ENCODE measurements around the gene C1QTNF8.

Gene C1QTNF8

DNA sequence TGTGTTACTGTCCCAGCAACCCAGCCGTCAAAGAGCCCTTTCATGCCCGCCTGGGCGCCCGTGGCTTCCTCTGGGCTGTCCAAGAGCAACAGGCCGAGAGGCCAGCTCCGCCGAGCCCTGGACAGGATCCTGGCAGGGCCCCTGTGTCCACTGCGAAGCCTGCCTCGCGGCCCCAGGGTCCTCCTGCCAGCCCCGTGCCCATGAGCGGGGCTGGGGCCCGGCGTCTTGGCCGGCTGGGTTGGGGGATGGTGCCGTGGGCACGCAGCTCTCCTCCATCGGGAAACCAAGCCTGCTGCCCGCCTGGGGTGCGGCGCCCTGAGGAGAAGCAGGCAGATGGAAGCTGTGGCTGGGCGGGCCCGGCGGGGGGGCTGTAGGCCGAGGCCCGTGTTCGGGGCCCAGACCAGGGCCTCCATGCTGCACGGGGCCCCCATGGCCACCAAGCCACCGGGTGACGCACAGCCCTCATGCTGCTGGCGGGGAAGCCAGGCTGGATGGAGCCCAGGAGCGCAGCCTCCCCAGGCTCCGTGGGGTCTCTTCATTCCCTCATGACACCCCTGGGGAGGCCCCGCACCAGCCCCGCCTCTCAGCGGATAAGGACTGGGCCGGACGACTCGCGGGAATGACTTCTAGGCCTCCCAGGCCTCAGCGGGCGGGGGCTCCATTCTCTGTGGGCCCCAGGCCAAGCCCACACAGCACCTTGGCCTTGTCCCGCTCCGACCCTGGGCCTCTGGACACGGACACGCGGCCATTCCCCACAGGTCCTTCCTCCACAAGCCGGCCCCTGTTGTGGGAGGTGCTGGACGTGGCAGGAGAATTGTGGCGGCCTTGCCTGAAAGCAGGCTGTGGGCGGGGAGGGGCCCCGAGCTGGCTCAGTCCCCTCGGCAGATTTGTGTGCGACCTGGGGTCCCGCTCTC is at the start of gene C1QTNF8:
Gene C1QTNF8 (minus strand): TSS at position 76 of the 914 bp plus-strand sequence. CDS start 1,322 bp downstream, outside the sequence.
- no peak for DNase-seq

- peak; percentile 36 to 57 for DNase-seq
Observed at GRCh38 chr16:1145383-1146100, 49.5 kb upstream of the C1QTNF8 start.

GRCh38 chr16:1144476-1145382 is 48.7 kb upstream of the C1QTNF8 start:
- DNase-seq: no peak

GRCh38 chr16:1143761-1144450 is 47.9 kb upstream of the C1QTNF8 start:
- no peak for DNase-seq

DNA sequence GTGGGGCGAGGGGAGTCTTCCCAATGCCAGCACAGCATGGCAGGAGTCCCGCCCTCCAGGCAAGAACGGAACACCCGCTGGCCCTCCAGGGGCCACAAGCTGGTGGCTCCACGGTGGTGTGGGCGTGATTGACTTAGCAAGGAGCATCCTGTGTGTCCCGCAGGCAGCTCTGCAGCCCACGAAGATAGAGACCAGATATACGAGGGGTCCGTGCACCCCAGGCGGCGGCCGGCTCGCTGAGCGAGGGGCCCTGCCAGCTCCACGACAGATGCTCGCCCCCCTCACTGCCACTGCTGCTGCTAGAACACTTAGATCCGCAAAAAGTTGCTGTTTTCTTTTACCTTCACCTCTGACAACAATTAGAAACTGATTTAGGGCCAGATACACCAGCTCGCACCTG is 46.9 kb upstream of the C1QTNF8 start:
- DNase-seq: no peak

- DNase-seq: no peak
Observed at GRCh38 chr16:1141716-1142115, 45.7 kb upstream of the C1QTNF8 start.

- DNase-seq: no peak
Observed at GRCh38 chr16:1141191-1141590, 45.1 kb upstream of the C1QTNF8 start.

DNA sequence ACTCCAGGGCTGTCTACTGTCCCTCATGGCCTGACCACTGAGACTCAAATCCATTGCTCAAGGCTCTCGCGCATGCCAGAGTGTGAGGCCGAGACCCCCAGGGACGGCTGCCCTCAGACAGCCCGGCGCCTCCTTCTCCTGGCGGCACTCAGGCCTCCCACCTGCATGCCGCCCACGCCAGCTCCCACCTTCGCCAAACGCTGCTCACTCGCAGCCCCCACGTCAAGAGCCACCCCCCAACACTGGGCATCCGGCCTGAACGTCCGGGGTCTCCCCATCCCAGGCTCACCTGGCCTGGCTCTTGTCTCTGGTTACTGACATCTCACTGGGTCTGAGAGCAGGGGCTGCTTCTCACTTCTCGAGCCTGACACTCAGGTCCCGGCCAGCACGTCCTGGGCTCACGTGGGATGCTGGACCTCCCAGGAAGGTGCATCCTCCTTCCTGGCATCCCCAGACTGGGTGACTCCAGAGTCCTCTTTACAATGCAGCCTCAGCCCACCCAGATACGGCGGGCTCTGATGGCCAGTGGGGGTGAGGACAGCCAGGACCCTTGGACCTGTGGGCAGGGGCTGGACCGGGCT is 44.6 kb upstream of the C1QTNF8 start:
- DNase-seq: no peak

- DNase-seq: peak in 1 of 2 experiments; percentile 70
Observed at GRCh38 chr16:1137604-1138003, 41.6 kb upstream of the C1QTNF8 start.

GRCh38 chr16:1135459-1135825 is 39.4 kb upstream of the C1QTNF8 start:
- DNase-seq: no peak

DNA sequence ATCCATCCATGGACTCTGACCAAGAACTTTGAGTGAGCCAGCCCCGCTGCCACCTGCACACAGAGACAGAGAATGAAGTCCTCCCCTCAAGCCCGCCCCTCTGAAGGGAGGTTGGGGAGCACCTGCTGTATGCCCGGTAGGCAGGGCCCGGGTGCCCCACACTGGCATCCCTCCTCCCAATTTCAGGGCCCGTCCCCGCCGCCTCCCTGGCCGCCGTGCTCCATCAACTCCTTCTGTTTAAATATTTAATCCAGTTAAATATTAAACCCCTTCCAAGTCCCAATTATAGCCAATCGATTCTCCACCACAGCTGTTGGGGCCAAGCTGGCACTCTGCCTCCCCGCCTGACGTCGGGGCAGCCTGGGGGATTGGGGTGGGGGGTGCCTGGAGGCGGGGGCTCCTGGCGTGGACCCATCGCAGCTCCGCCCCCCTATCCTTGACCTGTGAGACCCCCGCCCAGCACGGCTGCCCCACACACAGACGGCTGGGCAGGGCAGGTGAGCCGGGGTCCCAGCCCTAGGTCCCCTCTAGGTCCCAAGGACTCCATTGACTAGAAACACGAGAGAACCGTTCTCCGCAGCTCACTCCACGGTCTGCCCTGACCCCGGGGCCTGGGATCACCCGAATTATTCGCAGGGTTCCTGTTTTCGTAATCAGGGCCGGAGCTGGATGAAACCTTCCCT is 38.9 kb upstream of the C1QTNF8 start:
- DNase-seq: no peak

GRCh38 chr16:1133810-1134520 is 37.9 kb upstream of the C1QTNF8 start:
- DNase-seq: no peak

GRCh38 chr16:1133271-1133670 is 37.2 kb upstream of the C1QTNF8 start:
- no peak for DNase-seq

DNA sequence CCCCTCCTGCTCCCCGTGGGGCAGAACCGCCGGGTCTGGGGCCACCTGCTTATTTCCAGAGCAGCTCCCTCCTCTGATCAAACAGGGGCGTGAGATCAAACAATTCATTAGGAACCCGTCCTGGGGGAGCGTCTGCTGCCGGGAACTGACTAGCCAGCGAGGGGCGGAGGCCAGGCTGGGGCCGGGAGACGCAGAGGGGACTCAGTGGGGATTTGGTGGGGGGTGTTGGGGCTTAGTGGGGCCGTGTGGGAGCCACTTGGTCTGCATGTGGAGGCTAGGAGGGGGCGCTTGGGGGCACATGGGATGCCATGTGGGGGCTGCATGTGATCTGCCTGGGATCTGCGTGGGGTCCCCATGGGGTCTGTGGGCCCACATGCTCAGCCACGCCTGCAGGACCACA is 36.4 kb upstream of the C1QTNF8 start:
- DNase-seq: no peak

DNA sequence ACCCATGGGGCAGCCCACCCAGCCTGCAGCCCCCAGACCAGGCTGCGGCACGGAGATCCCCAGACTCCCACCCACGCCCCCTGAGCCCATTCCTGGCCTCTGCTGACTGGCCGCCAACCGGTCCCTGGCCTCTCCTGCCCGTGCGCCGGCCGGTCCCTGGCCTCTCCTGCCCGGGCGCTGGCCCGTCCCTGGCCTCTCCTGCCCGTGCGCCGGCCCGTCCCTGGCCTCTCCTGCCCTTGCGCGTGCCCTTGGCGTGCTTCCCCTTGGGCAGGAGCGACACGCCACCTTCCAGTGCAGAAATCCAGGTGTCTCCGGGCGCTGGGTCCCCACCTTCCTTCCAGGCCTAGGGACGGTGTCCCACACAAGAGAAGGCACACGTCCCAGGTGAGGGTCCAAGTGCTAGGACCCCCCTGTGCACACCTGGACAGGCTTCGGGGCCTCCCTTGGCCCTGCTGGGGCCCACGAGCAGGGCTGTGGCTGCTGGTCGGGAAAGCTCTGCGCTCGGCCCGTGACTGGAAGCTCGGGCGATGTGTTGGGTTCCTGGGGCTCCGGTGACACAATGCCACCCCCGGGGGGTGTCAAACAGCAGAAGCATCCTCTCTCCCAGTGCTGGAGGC is 35.4 kb upstream of the C1QTNF8 start:
- no peak for DNase-seq

DNA sequence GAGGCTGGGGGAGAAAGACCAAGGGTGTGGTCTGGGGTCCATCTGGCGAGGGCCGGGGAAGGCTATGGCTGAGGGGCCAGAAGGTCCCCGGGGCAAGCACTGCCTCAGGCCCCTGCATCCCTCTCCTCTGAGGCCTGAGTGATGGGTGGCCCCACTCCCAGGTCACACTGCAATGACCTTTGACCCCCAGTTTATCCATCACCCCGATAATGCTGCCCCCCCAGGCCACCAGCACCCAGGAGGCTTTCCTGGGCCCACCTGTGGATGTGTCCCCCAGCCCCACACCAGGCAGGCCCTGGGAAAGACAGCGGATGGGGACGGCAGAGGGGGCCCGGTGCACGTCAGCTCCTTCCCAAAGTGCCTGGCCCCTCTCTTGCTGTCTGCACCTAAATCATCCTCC is 34.3 kb upstream of the C1QTNF8 start:
- no peak for DNase-seq

GRCh38 chr16:1129106-1129960 is 33.3 kb upstream of the C1QTNF8 start:
- no peak for DNase-seq

- DNase-seq: no peak
Observed at GRCh38 chr16:1127971-1128715, 32.1 kb upstream of the C1QTNF8 start.

DNA sequence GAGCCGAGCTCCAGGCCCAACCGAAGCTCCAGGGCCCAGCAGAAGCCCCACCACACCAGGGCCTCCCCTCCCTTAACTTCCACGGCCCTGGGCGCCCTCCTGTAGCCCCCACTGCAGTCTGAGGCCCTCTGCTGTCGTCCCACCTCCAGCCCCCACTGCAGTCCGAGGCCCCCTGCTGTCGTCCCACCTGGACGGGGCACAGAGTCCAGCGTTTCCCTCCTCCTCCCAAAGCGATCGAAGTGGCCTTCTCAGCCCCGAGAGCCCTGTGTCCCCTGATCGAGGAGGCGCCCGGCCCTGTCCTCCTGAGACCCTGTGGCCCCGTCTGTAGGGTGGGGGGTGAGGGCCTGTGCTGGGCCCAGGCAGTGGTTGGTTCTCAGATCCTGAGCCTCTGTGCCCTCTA is 31.1 kb upstream of the C1QTNF8 start:
- no peak for DNase-seq

All from SHP77 (cell line).